HCT116 (cell line): ENCODE measurements around the gene CHCHD3. TPM values are rescaled to one million over a fixed set of nuclear protein-coding genes. Genes with fewer than 3 reads are reported as not detected.

Experiments used
- ATAC-seq: fragments of 200-7000 bp; cut with Tn5 transposase; 2 replicates; pipeline ENCODE4 v1.9.1; 2020; ENCODE audit warnings: mild to moderate bottlenecking, moderate library complexity
- BruUV-seq: library from RNA; stranded (reverse); fragments of 400-500 nt; replicated peaks from 2 replicates; lab custom pipeline; 2021; lab: Mats Ljungman, UMichigan
- CTCF ChIA-PET: fragments of 300-600 bp; sonication (Branson Sonifier 250); formaldehyde crosslinking; loops from one replicate; lab custom pipeline; 2021; ENCODE audit warnings: antibody characterized with exemption; lab: Charles Lee
- POLR2A ChIA-PET: fragments of 300-600, 350-600 bp; sonication (Branson Sonifier 250); formaldehyde crosslinking; loops from one replicate; lab custom pipeline; 2021; ENCODE audit warnings: antibody characterized with exemption; lab: Charles Lee
- RAD21 ChIA-PET, 2 experiments: fragments of 300-600 bp; sonication (Branson Sonifier 250); formaldehyde crosslinking; loops; one replicate each; lab custom pipeline; 2023; ENCODE audit warnings: low total read pairs in 2 of 2; ENCODE audit not compliant: uncharacterized antibody in 2 of 2, unreplicated experiment in 2 of 2, low non-redundant PET in 1 of 2; lab: Charles Lee
- DNase-seq: peaks from one replicate; pipeline ENCODE4 v3.0.0-alpha.2; 2010; ENCODE audit warnings: low read depth, low spot score
- H2AFZ ChIP-seq: fragments of 200-600 bp; shearing (Covaris generic), sonication (generic); 2 replicates; pipeline ENCODE4 v1.6.1; 2017; ENCODE audit warnings: low read depth, mixed run types, mixed read lengths, antibody characterized with exemption, low read length; ENCODE audit not compliant: poor library complexity, severe bottlenecking
- H3K27ac ChIP-seq: 2 replicates; pipeline ENCODE4 v1.5.1; 2012; ENCODE audit warnings: low read depth, low read length
- H3K27me3 ChIP-seq: fragments of 200-600 bp; sonication (generic); 2 replicates; pipeline ENCODE4 v1.6.1; 2016; ENCODE audit warnings: mixed run types, low read length, mixed read lengths; ENCODE audit not compliant: insufficient read depth
- H3K36me3 ChIP-seq, 2 experiments: fragments of 200-500 bp in 1 of 2; fragments of 200-600 bp in 1 of 2; sonication (Bioruptor generic) in 1 of 2; sonication (generic) in 1 of 2; 2 replicates each; pipeline versions ENCODE4 v1.5.1 to v1.6.1; 2014 to 2016; ENCODE audit warnings: low read length in 2 of 2, inconsistent platforms in 1 of 2, mixed read lengths in 1 of 2, mixed run types in 1 of 2; ENCODE audit not compliant: insufficient read depth in 2 of 2, control insufficient read depth in 1 of 2
- H3K4me1 ChIP-seq, 2 experiments: fragments of 200-600 bp in 1 of 2; sonication (generic) in 1 of 2; 2 replicates each; pipeline versions ENCODE4 v1.5.1 to v1.6.1; 2012 to 2017; ENCODE audit warnings: low read length in 2 of 2, inconsistent platforms in 1 of 2, mild to moderate bottlenecking in 1 of 2, mixed read lengths in 1 of 2, mixed run types in 1 of 2, moderate library complexity in 1 of 2; ENCODE audit not compliant: insufficient read depth in 2 of 2, control insufficient read depth in 1 of 2
- H3K4me2 ChIP-seq: fragments of 200-600 bp; sonication (generic); 2 replicates; pipeline ENCODE4 v1.6.1; 2017; ENCODE audit warnings: mixed run types, low read length, mixed read lengths
- H3K4me3 ChIP-seq, 2 experiments: fragments of 200-600 bp in 1 of 2; sonication (generic) in 1 of 2; replicated peaks in 1 of 2; 2 replicates each; pipeline ENCODE4 v1.5.1; 2011 to 2016; ENCODE audit warnings: low read length in 2 of 2, control low read depth in 1 of 2, low read depth in 1 of 2, mild to moderate bottlenecking in 1 of 2, mixed read lengths in 1 of 2, mixed run types in 1 of 2
- H3K79me2 ChIP-seq: fragments of 200-600 bp; sonication (generic); 2 replicates; pipeline ENCODE4 v1.6.1; 2017; ENCODE audit warnings: mild to moderate bottlenecking, mixed run types, low read length, moderate library complexity, mixed read lengths; ENCODE audit not compliant: insufficient read depth
- H3K9ac ChIP-seq: fragments of 200-600 bp; sonication (generic); 2 replicates; pipeline ENCODE4 v1.6.1; 2016; ENCODE audit warnings: low read length, mixed read lengths
- H3K9me2 ChIP-seq: fragments of 200-600 bp; sonication (generic), shearing (Covaris generic); 2 replicates; pipeline ENCODE4 v1.6.1; 2017; ENCODE audit warnings: mixed run types, mild to moderate bottlenecking, moderate library complexity; ENCODE audit not compliant: insufficient read depth
- H3K9me3 ChIP-seq, 2 experiments: fragments of 200-500 bp in 1 of 2; fragments of 200-600 bp in 1 of 2; sonication (Bioruptor generic) in 1 of 2; sonication (generic) in 1 of 2; 2 replicates each; pipeline ENCODE4 v1.6.1; 2014 to 2017; ENCODE audit warnings: low read length in 2 of 2, mixed read lengths in 2 of 2, inconsistent platforms in 1 of 2, low read depth in 1 of 2, mild to moderate bottlenecking in 1 of 2, mixed run types in 1 of 2, moderate library complexity in 1 of 2; ENCODE audit not compliant: control insufficient read depth in 1 of 2, insufficient read depth in 1 of 2
- H4K20me1 ChIP-seq: fragments of 200-600 bp; sonication (generic), shearing (Covaris generic); 2 replicates; pipeline ENCODE4 v1.6.1; 2017; ENCODE audit warnings: mixed run types, mild to moderate bottlenecking, moderate library complexity; ENCODE audit not compliant: insufficient read depth
- CBX3 ChIP-seq: IDR thresholded peaks from 2 replicates; pipeline ENCODE4 v1.6.1; 2012; ENCODE audit warnings: low read depth
- FOSL1 ChIP-seq: IDR thresholded peaks from 2 replicates; pipeline ENCODE4 v1.6.1; 2012; ENCODE audit warnings: low read depth
- JUND ChIP-seq: IDR thresholded peaks from 2 replicates; pipeline ENCODE4 v1.6.1; 2012
- MAX ChIP-seq: IDR thresholded peaks from 2 replicates; pipeline ENCODE4 v1.6.1; 2012
- POLR2A ChIP-seq: IDR thresholded peaks from 2 replicates; pipeline ENCODE4 v1.7.0; 2011; ENCODE audit warnings: borderline replicate concordance; ENCODE audit not compliant: insufficient read depth, insufficient read length; ENCODE audit errors: extremely low read depth
- POLR2AphosphoS5 ChIP-seq: IDR thresholded peaks from 2 replicates; pipeline ENCODE4 v1.6.1; 2011; ENCODE audit warnings: mild to moderate bottlenecking, low read depth, low read length, moderate library complexity
- SIN3A ChIP-seq: IDR thresholded peaks from 2 replicates; pipeline ENCODE4 v1.6.1; 2012; ENCODE audit warnings: low read depth
- SP1 ChIP-seq: IDR thresholded peaks from 2 replicates; pipeline ENCODE4 v1.6.1; 2012; ENCODE audit warnings: low read depth
- TCF7L2 ChIP-seq: IDR thresholded peaks from 2 replicates; pipeline ENCODE4 v1.7.0; 2011; ENCODE audit warnings: borderline replicate concordance, inconsistent platforms; ENCODE audit not compliant: insufficient read depth, insufficient read length; ENCODE audit errors: extremely low read depth
- intact Hi-C: fragments of 100-400 bp; cut with micrococcal nuclease; formaldehyde crosslinking; loops from 2 replicates; pipeline ENCODE4 v1.10.0; 2022
- total RNA-seq: library from RNA; stranded (reverse); gene quantifications from one replicate; pipeline ENCODE4 v1.2.1, GENCODE V29; 2021; ENCODE audit not compliant: unreplicated experiment
- TF ChIP-seq, protein P1 (sequence below): IDR thresholded peaks from 2 replicates; pipeline ENCODE4 v1.6.1; 2011; ENCODE audit warnings: mild to moderate bottlenecking, low read length, moderate library complexity; ENCODE audit not compliant: insufficient replicate concordance; ENCODE audit errors: extremely low read depth

CHCHD3 gene
- total RNA-seq, 1 experiment from 2014 or later, result 73.5 TPM

DNA sequence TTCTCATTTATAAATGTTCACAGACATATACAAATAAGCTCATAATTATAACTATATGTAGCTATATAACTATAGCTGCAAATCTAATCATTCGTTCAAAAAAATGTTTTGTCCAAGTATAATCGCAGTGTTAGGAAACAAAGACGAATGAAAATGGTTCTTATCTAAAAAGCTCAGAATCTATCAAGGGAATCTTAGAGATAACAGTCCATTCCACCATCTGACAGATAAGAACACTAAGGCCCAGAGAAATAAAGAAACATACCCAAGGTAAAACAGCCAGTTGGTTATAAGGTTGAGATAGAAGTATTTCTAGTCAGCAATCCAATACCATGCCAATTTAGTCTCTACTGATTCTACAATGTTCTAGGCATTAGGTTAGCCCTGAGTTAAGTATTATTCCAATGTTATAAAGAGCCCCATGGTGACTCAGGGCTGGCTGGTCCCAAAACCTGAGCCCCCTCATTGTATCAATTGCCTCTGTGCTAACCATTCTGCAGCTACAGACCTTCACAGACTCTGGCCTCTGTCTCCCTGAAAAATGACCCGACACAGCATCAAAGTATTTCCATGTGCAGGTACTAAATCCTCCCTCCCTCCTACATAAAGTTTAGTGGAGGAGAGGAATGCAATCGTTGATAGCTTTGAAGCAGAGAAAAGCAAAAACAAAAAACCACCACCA lies 30.0 kb downstream of the CHCHD3 start:
- BruUV-seq, result no TSS peak
- Histone ChIP-seq H3K9me2 (no peaks in the 10 kb centered on the region), H3K27ac (no peak overlapping the region), H3K9ac (no peak overlapping the region), H3K27me3 (no peaks in the 10 kb centered on the region), H3K4me1 (no peaks in the 10 kb centered on the region), H3K4me3 (no peak overlapping the region), H2AFZ (no peak overlapping the region), H3K36me3 (no peaks in the 10 kb centered on the region; a peak in 1 of 4 replicates), H3K9me3 (no peaks in the 10 kb centered on the region), H3K79me2 (peaks cover 92% of the 10 kb centered on the region), H4K20me1 (peaks cover 25% of the 10 kb centered on the region; the same call in 1 of the 2 replicates), H3K4me2 (no peak overlapping the region)
- intact Hi-C loops, result no loop called here
- CTCF ChIA-PET, result no interaction called here
- POLR2A ChIA-PET, result no interaction called here
- RAD21 ChIA-PET, result no interaction called here
- no peak for ATAC-seq
- no peak for DNase-seq
- no peak for TF ChIP-seq MAX
- TF ChIP-seq JUND, result no peak
- no peak for TF ChIP-seq CBX3
- TF ChIP-seq SP1, result no peak
- TF ChIP-seq POLR2AphosphoS5, result no peak
- no peak for TF ChIP-seq TCF7L2
- TF ChIP-seq FOSL1, result no peak
- TF ChIP-seq, protein P1, sequence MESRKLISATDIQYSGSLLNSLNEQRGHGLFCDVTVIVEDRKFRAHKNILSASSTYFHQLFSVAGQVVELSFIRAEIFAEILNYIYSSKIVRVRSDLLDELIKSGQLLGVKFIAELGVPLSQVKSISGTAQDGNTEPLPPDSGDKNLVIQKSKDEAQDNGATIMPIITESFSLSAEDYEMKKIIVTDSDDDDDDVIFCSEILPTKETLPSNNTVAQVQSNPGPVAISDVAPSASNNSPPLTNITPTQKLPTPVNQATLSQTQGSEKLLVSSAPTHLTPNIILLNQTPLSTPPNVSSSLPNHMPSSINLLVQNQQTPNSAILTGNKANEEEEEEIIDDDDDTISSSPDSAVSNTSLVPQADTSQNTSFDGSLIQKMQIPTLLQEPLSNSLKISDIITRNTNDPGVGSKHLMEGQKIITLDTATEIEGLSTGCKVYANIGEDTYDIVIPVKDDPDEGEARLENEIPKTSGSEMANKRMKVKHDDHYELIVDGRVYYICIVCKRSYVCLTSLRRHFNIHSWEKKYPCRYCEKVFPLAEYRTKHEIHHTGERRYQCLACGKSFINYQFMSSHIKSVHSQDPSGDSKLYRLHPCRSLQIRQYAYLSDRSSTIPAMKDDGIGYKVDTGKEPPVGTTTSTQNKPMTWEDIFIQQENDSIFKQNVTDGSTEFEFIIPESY, result no peak
- TF ChIP-seq SIN3A, result no peak
- no peak for TF ChIP-seq POLR2A
